HT1080 (cell line): ENCODE measurements around the gene TMEM132D. TPM values are rescaled to one million over a fixed set of nuclear protein-coding genes. Genes with fewer than 3 reads are reported as not detected.
A peak's percentile ranks its signal among the peaks of the same experiment; 100 is the strongest.

Experiments
- DNase-seq: peaks from one replicate; pipeline ENCODE4 v3.0.0-alpha.2; 2015; ENCODE audit warnings: low read depth
- total RNA-seq: library from RNA; depleted of rRNA; stranded (reverse); fragments of >200 nt; shearing (Covaris generic); gene quantifications from 2 replicates; pipeline ENCODE4 v1.2.3, GENCODE V29; 2014

The TMEM132D gene
- total RNA-seq, 1 experiment from 2014 or later = 2.7 TPM

GRCh38 chr12:129827102-129827865 is 76.5 kb downstream of the TMEM132D start:
- DNase-seq = no peak

- no peak for DNase-seq
Measured at GRCh38 chr12:129826273-129826672, 77.6 kb downstream of the TMEM132D start.

- DNase-seq = no peak
Measured at GRCh38 chr12:129825316-129825715, 78.5 kb downstream of the TMEM132D start.

- no peak for DNase-seq
Measured at GRCh38 chr12:129821964-129822363, 81.9 kb downstream of the TMEM132D start.

GRCh38 chr12:129819391-129819790 is 84.4 kb downstream of the TMEM132D start:
- DNase-seq = peak; percentile 86

- DNase-seq = no peak
Measured at GRCh38 chr12:129815846-129816245, 88.0 kb downstream of the TMEM132D start.

- DNase-seq = no peak
Measured at GRCh38 chr12:129811963-129812362, 91.9 kb downstream of the TMEM132D start.

- no peak for DNase-seq
Measured at GRCh38 chr12:129807136-129807535, 96.7 kb downstream of the TMEM132D start.

- no peak for DNase-seq
Measured at GRCh38 chr12:129791396-129791795, 112.4 kb downstream of the TMEM132D start.

GRCh38 chr12:129790930-129791329 is 112.9 kb downstream of the TMEM132D start:
- DNase-seq = no peak

GRCh38 chr12:129790331-129790730 is 113.5 kb downstream of the TMEM132D start:
- no peak for DNase-seq

- DNase-seq = no peak
Measured at GRCh38 chr12:129789921-129790320, 113.9 kb downstream of the TMEM132D start.

GRCh38 chr12:129788506-129789084 is 115.2 kb downstream of the TMEM132D start:
- peak; percentile 88 for DNase-seq

- no peak for DNase-seq
Measured at GRCh38 chr12:129779989-129780388, 123.8 kb downstream of the TMEM132D start.

GRCh38 chr12:129779033-129779432 is 124.8 kb downstream of the TMEM132D start:
- DNase-seq = no peak

- peak; percentile 66 for DNase-seq
Measured at GRCh38 chr12:129776977-129777667, 126.7 kb downstream of the TMEM132D start.

GRCh38 chr12:129772501-129773493 is 131.0 kb downstream of the TMEM132D start:
- peak; percentile 85 for DNase-seq

GRCh38 chr12:129771238-129771637 is 132.6 kb downstream of the TMEM132D start:
- no peak for DNase-seq

- DNase-seq = no peak
Measured at GRCh38 chr12:129765719-129766118, 138.1 kb downstream of the TMEM132D start.

GRCh38 chr12:129762436-129762835 is 141.4 kb downstream of the TMEM132D start:
- peak; percentile 34 for DNase-seq

GRCh38 chr12:129753586-129753985 is 150.2 kb downstream of the TMEM132D start:
- DNase-seq = peak; percentile 88
